COLO668 (cell line): Measurements from ENCODE around the gene PAX5.

ENCODE experiments used
- DNase-seq: peaks from one replicate; lab custom pipeline; 2025; ENCODE audit not compliant: unreplicated experiment; lab: John Stamatoyannopoulos, UW

PAX5 gene

GRCh38 chr9:36840898-36841536, 193.1 kb downstream of the PAX5 start:
- peak; percentile 27 for DNase-seq

GRCh38 chr9:36839131-36839885, 194.8 kb downstream of the PAX5 start:
- no peak for DNase-seq

- DNase-seq = no peak
Measured at GRCh38 chr9:36837431-36838405, 196.3 kb downstream of the PAX5 start.

- no peak for DNase-seq
Measured at GRCh38 chr9:36836486-36836885, 197.6 kb downstream of the PAX5 start.

- DNase-seq = no peak
Measured at GRCh38 chr9:36835271-36835996, 198.6 kb downstream of the PAX5 start.

- no peak for DNase-seq
Measured at GRCh38 chr9:36834736-36835135, 199.3 kb downstream of the PAX5 start.

- DNase-seq = no peak
Measured at GRCh38 chr9:36833954-36834353, 200.1 kb downstream of the PAX5 start.

- DNase-seq = no peak
Measured at GRCh38 chr9:36832164-36832795, 201.8 kb downstream of the PAX5 start.

- DNase-seq = no peak
Measured at GRCh38 chr9:36831381-36832161, 202.5 kb downstream of the PAX5 start.

- DNase-seq = no peak
Measured at GRCh38 chr9:36828611-36829013, 205.5 kb downstream of the PAX5 start.

- no peak for DNase-seq
Measured at GRCh38 chr9:36827593-36827992, 206.5 kb downstream of the PAX5 start.

GRCh38 chr9:36826581-36826980, 207.5 kb downstream of the PAX5 start:
- DNase-seq = no peak

- no peak for DNase-seq
Measured at GRCh38 chr9:36825179-36825578, 208.9 kb downstream of the PAX5 start.

GRCh38 chr9:36823934-36824333, 210.1 kb downstream of the PAX5 start:
- DNase-seq = no peak

GRCh38 chr9:36823466-36823865, 210.6 kb downstream of the PAX5 start:
- no peak for DNase-seq

GRCh38 chr9:36822201-36822600, 211.9 kb downstream of the PAX5 start:
- no peak for DNase-seq

GRCh38 chr9:36820392-36820861, 213.6 kb downstream of the PAX5 start:
- DNase-seq = no peak

- DNase-seq = peak; percentile 15
Measured at GRCh38 chr9:36818965-36819870, 214.8 kb downstream of the PAX5 start.
